Motor neuron (in vitro differentiated cells): ENCODE data around the gene SLC22A17. TPM values are rescaled to one million over a fixed set of nuclear protein-coding genes. Genes with fewer than 3 reads are reported as not detected.

Experiments used
- ATAC-seq, 8 experiments: fragments of 200-7000 bp; cut with Tn5 transposase; replicated peaks in 6 of 8; 2 replicates each; pipeline ENCODE4 v1.8.0; 2021; ENCODE audit warnings: mild to moderate bottlenecking in 8 of 8, moderate library complexity in 8 of 8
- H3K27ac ChIP-seq, 2 donors: fragments of 250-450 bp; sonication (Bioruptor Pico); 2 replicates each; pipeline ENCODE4 v1.9.0; 2021; ENCODE audit warnings: antibody characterized with exemption in 2 of 2, mild to moderate bottlenecking in 2 of 2, moderate library complexity in 1 of 2
- H3K4me1 ChIP-seq, 2 donors: fragments of 250-450 bp; sonication (Bioruptor Pico); replicated peaks in 1 of 2; 2 replicates each; pipeline ENCODE4 v1.6.1; 2021; ENCODE audit warnings: antibody characterized with exemption in 2 of 2, mild to moderate bottlenecking in 2 of 2, moderate library complexity in 1 of 2
- H3K4me3 ChIP-seq, 5 donors: fragments of 250-450 bp; sonication (Bioruptor Pico); 2 replicates each; pipeline ENCODE4 v1.9.0; 2021; ENCODE audit warnings: antibody characterized with exemption in 5 of 5, mild to moderate bottlenecking in 5 of 5, moderate library complexity in 4 of 5
- WGBS, 10 experiments: fragments of 450-650 bp; shearing (Covaris generic); methylation state at CpG; one replicate each; pipeline ENCODE4 v1.0.0; 2022; 5-methylcytosine and 5-hydroxymethylcytosine counted together
- in situ Hi-C, 9 experiments: fragments of 400-800 bp; cut with MboI; loops; one replicate each; pipeline ENCODE4 v1.15.0; 2021; ENCODE audit warnings: low sequenced_read_pairs in 9 of 9, low pct_unique_long_range_greater_than_20kb in 2 of 9; ENCODE audit not compliant: unreplicated experiment in 9 of 9
- total RNA-seq, 8 experiments: library from RNA; unstranded; fragments of 300-600 nt; gene quantifications; 2 replicates each; pipeline versions ENCODE4 v1.2.3 to v1.2.4, GENCODE V29; 2022

The SLC22A17 gene
- total RNA-seq, 8 experiments from 2014 or later: 3.1 to 110 (median 39.3) TPM

DNA sequence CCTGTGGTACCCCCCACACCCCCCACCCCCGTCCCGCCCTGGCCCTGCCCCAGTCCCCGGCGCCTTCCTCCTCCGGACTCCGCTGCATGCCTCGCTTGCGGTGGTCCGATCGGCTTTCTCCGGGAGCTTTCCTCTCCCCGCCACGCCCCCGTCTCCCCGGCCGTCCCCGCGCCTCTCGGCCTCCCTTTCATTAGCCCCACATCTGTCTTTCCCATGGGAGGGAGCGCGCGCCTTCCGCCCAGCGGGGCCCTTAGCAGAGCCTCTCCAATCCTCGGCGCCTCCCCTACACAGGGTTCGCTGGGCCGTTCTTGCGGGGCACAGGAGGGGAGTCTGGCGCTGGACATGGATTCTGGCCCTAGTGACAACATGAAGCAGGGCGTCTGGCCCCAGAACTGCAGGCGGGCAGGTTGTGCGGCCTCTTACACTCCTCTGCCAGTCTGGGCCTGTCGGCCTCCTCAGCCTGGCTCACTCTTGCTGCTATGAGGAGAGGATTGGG is 13.8 kb upstream of the SLC22A17 start:
- 17 to 52% (median 30%) methylated on average over 1 to 4 of the region's 34 CpGs; no CpG with 5 or more reads in 6 of the 10 experiments for WGBS, 10 experiments
- peaks cover 9 to 37% of the 10 kb centered on the region in 2 donors for H3K4me1 ChIP-seq
- in situ Hi-C loops: no loop called here
- ATAC-seq: peak; percentile 28 to 85 (median 76)
- peak overlapping the region in 4 of 5 donors; percentile 14 to 22 (median 17) for H3K4me3 ChIP-seq
- peak overlapping the region in 1 of 2 donors; percentile 56 for H3K27ac ChIP-seq

DNA sequence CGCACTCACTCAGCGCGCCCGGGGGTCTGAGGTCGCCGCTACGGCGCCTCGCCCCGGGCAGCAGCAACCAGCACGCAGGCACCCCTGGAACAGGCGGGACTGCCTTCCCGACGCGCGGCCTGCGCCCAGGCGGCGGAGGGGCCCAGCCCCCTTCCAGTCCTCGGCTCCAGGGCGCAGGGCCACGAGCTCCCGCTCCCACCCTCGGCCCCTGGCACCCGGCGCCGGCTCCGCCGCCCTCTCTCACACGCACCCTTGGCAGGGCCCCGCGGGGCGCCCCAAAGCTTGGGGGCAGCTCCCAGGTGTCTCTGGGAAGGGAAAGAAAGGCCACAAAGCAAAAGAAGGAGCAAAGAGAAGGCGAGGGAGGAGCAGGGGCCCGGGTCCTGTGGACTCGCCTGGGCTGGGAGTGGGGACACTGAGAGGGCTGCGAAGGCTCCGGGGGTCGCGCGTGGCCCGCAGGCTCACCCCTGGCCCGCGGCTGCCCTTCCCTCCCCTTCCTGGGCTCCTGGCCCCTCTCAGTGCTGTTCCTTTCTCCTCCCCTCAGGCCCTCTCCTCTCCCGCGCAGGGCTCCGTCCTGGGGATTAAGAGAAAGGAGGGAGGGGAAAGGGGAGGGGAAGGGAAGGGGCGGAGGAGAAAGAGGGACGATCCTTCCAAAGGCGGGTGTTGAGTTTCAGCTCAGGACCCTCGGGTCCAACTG is 13.2 kb upstream of the SLC22A17 start:
- no CpG with 5 or more reads among the region's 51 CpGs for WGBS, 10 experiments
- peak overlapping the region in 1 of 2 donors; percentile 56 for H3K27ac ChIP-seq
- ATAC-seq: peak in 7 of 8 experiments; percentile 12 to 76 (median 70)
- peak overlapping the region in 4 of 5 donors; percentile 14 to 22 (median 17) for H3K4me3 ChIP-seq
- in situ Hi-C loops: no loop called here
- peaks cover 9 to 40% of the 10 kb centered on the region in 2 donors for H3K4me1 ChIP-seq

GRCh38 chr14:23365036-23365731 is 12.5 kb upstream of the SLC22A17 start, which contains the start of gene EFS:
TSS of gene EFS (minus strand) at chr14:23365172. CDS start at chr14:23365025, 147 bp downstream.
- Histone ChIP-seq H3K27ac (peak within 1 kb of the TSS in 1 of 2 donors; percentile 56), H3K4me1 (peaks cover 9 to 47% of the 10 kb centered on the region in 2 donors), H3K4me3 (peak within 1 kb of the TSS in 4 of 5 donors; percentile 14 to 22 (median 17))
- WGBS, 10 experiments: 0 to 24% (median 8%) methylated on average over 1 to 23 of the region's 74 CpGs; no CpG with 5 or more reads in 6 of the 10 experiments
- in situ Hi-C loops: no loop called here
- peak in 3 of 8 experiments; percentile 8 to 31 (median 12) for ATAC-seq

- Histone ChIP-seq H3K27ac (peak overlapping the region in 1 of 2 donors; percentile 7), H3K4me3 (no peak overlapping the region), H3K4me1 (peaks cover 9 to 53% of the 10 kb centered on the region in 2 donors)
- in situ Hi-C loops: no loop called here
- WGBS, 10 experiments: 0 to 26% (median 13%) methylated on average over 3 to 8 of the region's 21 CpGs; no CpG with 5 or more reads in 3 of the 10 experiments
- ATAC-seq: peak; percentile 3 to 80 (median 55)
Measured at GRCh38 chr14:23364164-23365035, 11.7 kb upstream of the SLC22A17 start.

DNA sequence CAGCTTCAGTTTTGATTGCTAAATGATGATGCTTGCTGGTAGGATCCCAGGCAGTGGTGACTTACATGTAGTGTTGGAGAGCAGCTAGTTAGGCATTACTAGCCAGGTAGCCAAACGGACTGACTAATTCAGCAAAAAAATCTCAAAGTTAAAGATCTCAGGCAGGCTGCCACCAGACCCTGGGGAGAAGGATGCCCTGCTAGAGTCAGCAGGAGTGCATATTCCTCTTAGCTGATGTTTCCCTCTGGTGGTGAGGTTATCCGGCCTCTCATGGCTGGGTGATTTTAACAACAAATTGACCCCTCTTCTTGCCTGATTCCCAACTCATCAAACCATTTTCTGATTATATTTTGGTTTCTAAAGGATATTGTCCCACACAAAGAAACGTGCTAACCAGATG is 9.5 kb upstream of the SLC22A17 start:
- 16 to 86% (median 40%) methylated on average over 1 to 3 of the region's 3 CpGs; no CpG with 5 or more reads in 3 of the 10 experiments for WGBS, 10 experiments
- H3K27ac ChIP-seq: no peak overlapping the region
- in situ Hi-C loops: no loop called here
- ATAC-seq: no peak
- peaks cover 9 to 53% of the 10 kb centered on the region in 2 donors for H3K4me1 ChIP-seq
- H3K4me3 ChIP-seq: no peak overlapping the region

GRCh38 chr14:23361763-23362162 is 9.1 kb upstream of the SLC22A17 start:
- no peak for ATAC-seq
- H3K4me1 ChIP-seq: peaks cover 9 to 52% of the 10 kb centered on the region in 2 donors
- H3K27ac ChIP-seq: no peak overlapping the region
- in situ Hi-C loops: no loop called here
- H3K4me3 ChIP-seq: no peak overlapping the region
- WGBS, 10 experiments: 50 to 100% (median 72%) methylated on average over 1 to 6 of the region's 6 CpGs; no CpG with 5 or more reads in 1 of the 10 experiments

DNA sequence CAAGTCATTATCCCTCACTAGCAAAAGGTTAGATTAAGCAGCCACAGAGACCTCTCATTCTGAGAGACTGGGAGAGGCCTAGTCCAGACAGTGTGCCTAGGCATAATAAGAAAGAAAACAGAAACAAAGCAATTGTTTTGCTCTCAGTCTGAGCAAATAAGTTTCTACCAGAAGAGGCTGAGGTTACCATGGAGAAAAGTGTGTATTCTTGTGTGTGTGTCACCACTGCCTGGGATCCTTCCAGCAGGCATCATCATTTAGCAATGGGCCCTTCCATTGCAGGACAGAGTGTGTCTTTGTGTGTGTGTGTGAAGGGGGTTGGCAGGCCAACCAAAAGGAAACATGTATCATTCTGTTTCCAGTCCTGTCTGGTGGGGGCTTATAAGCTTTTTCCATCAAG is 8.6 kb upstream of the SLC22A17 start:
- peak in 5 of 8 experiments; percentile 10 to 83 (median 50) for ATAC-seq
- peaks cover 9 to 48% of the 10 kb centered on the region in 2 donors for H3K4me1 ChIP-seq
- no peak overlapping the region for H3K4me3 ChIP-seq
- no peak overlapping the region for H3K27ac ChIP-seq
- in situ Hi-C loops: no loop called here

- Histone ChIP-seq H3K4me1 (peaks cover 9 to 43% of the 10 kb centered on the region in 2 donors), H3K27ac (no peak overlapping the region), H3K4me3 (no peak overlapping the region)
- in situ Hi-C loops: no loop called here
- ATAC-seq: no peak
- WGBS, 10 experiments: 40 to 100% (median 79%) methylated on average over 1 to 2 of the region's 11 CpGs; no CpG with 5 or more reads in 6 of the 10 experiments
Measured at GRCh38 chr14:23360496-23360895, 7.8 kb upstream of the SLC22A17 start.

DNA sequence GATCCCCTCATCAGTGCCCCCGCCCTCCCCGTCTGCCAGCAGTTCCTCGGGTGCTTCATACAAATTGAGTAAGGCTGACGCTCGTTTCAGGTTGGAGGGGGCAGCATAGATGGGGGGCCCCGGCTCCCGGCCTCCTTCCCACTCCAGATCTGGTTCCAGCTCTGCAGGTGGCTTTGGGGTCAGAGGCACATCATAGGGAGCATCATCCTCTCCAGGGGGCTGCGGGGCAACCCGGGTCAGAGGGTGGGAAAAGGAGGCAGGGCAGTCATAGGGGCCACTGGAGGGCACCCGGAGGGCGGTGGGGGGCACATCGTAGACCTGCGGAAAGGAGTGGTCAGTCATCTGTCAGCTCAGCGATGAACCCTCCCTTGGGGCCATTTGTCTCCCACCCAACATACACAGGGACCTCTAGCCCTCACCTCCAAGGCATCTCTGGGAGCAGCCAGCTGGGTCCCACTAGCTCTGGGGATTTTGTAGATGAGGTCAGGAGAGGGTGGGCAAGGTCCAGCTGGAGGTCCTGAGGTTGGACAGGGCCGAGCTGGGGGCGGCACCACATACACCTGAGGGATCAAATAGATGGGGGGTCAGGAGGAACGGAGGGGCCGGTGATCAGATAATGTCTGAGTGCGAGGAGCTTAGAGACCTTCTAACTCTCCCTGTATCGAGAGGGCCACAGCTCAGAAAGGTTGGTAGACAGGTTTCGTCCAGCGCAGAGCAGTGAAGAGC is 7.2 kb upstream of the SLC22A17 start:
- peaks cover 9 to 36% of the 10 kb centered on the region in 2 donors for H3K4me1 ChIP-seq
- H3K27ac ChIP-seq: no peak overlapping the region
- ATAC-seq: no peak
- in situ Hi-C loops: no loop called here
- WGBS, 10 experiments: 80 to 85% methylated on average over 2 to 4 of the region's 22 CpGs; no CpG with 5 or more reads in 8 of the 10 experiments
- H3K4me3 ChIP-seq: no peak overlapping the region

DNA sequence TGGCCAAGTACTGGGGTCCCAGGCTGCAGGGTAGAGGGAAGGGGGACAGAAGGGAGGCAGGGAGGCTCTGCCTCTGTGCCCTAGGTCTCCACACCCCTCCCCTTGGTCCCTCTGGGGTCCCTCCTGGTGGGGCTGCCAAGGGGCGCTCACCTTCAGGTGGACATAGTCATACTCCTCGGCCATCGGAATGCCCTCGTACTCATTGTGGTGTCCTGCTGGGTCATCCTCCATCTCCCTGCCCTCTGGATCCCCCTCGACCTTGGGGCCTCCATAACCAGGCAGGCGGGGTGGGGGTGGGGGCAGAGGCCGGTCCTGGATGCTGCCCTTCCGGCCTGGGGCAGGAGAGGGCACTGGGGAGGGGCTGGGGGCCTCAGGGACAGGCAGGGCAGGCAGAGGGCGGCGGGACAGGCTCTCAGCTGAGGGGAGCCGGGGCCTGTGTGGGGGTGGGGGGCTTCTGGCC is 6.5 kb upstream of the SLC22A17 start:
- no peak for ATAC-seq
- in situ Hi-C loops: no loop called here
- Histone ChIP-seq H3K27ac (no peak overlapping the region), H3K4me1 (peaks cover 5 to 30% of the 10 kb centered on the region in 2 donors), H3K4me3 (no peak overlapping the region)
- WGBS, 10 experiments: 100% methylated on average over 2 of the region's 11 CpGs; no CpG with 5 or more reads in 9 of the 10 experiments

GRCh38 chr14:23358553-23359166 is 6.0 kb upstream of the SLC22A17 start:
- no peak for ATAC-seq
- in situ Hi-C loops: no loop called here
- peaks cover 0 to 24% of the 10 kb centered on the region in 2 donors for H3K4me1 ChIP-seq
- no peak overlapping the region for H3K4me3 ChIP-seq
- whole genome bisulfite sequencing, 10 experiments: 52 to 97% (median 72%) methylated on average over 2 to 6 of the region's 12 CpGs; no CpG with 5 or more reads in 5 of the 10 experiments
- no peak overlapping the region for H3K27ac ChIP-seq
